Endothelial cell of umbilical vein (primary cell): ENCODE results near the gene ADGRL3. TPM values are rescaled to one million over a fixed set of nuclear protein-coding genes. Genes with fewer than 3 reads are reported as not detected.

ENCODE experiments used
- BruUV-seq: library from RNA; stranded (reverse); fragments of 400-500 nt; replicated peaks from 2 replicates; lab custom pipeline; 2021; lab: Mats Ljungman, UMichigan
- CTCF ChIA-PET: fragments of 300-600, 350-600 bp; sonication (Branson Sonifier 250); formaldehyde crosslinking; loops from one replicate; lab custom pipeline; 2021; ENCODE audit warnings: antibody characterized with exemption, inconsistent platforms; lab: Charles Lee
- POLR2A ChIA-PET: fragments of 300-600, 350-600 bp; sonication (Branson Sonifier 250); formaldehyde crosslinking; loops from one replicate; lab custom pipeline; 2021; ENCODE audit warnings: antibody characterized with exemption, inconsistent platforms; lab: Charles Lee
- DNase-seq: peaks from one replicate; pipeline ENCODE4 v3.0.0-alpha.2; 2011; ENCODE audit warnings: low read depth, low spot score
- FAIRE-seq: peaks from 2 replicates; lab custom pipeline; 2011; peaks lifted over from hg19 to GRCh38; lab: Jason Lieb, UNC
- H2AFZ ChIP-seq: 2 replicates; pipeline ENCODE4 v1.6.0; 2012; ENCODE audit warnings: low read depth, low read length, control low read depth, inconsistent platforms
- H3K27ac ChIP-seq: 2 replicates; pipeline ENCODE4 v1.5.1; 2011; ENCODE audit warnings: low read depth, mild to moderate bottlenecking, control low read depth, low read length, moderate library complexity; ENCODE audit not compliant: insufficient read depth
- H3K27me3 ChIP-seq, 2 experiments: 2 replicates each; pipeline versions ENCODE4 v1.6.0 to v1.6.1; 2011; ENCODE audit warnings: low read length in 2 of 2, mixed read lengths in 1 of 2; ENCODE audit not compliant: control insufficient read depth in 2 of 2, insufficient read depth in 2 of 2
- H3K36me3 ChIP-seq, 2 experiments: 2 replicates in 1 of 2; 3 replicates in 1 of 2; pipeline ENCODE4 v1.5.1; 2011; ENCODE audit warnings: low read length in 2 of 2, mild to moderate bottlenecking in 1 of 2, moderate library complexity in 1 of 2; ENCODE audit not compliant: control insufficient read depth in 2 of 2, insufficient read depth in 2 of 2; ENCODE audit errors: extremely low read depth in 1 of 2
- H3K4me1 ChIP-seq: 3 replicates; pipeline ENCODE4 v1.5.1; 2011; ENCODE audit warnings: mild to moderate bottlenecking, low read length; ENCODE audit not compliant: control insufficient read depth, insufficient read depth; ENCODE audit errors: extremely low read depth
- H3K4me2 ChIP-seq: 2 replicates; pipeline ENCODE4 v1.6.1; 2011; ENCODE audit warnings: low read length, control low read depth, mixed read lengths; ENCODE audit not compliant: insufficient read depth
- H3K4me3 ChIP-seq, 3 experiments: fragments of 200-600 bp in 1 of 3; sonication (generic), shearing (Covaris generic) in 1 of 3; replicated peaks in 1 of 3; 2 replicates each; pipeline ENCODE4 v1.5.1; 2011 to 2016; ENCODE audit warnings: control low read depth in 3 of 3, low read length in 3 of 3, mild to moderate bottlenecking in 2 of 3, inconsistent platforms in 1 of 3, low read depth in 1 of 3, moderate library complexity in 1 of 3; ENCODE audit not compliant: insufficient read depth in 1 of 3
- H3K79me2 ChIP-seq: 2 replicates; pipeline ENCODE4 v1.6.0; 2012; ENCODE audit warnings: low read length, inconsistent platforms; ENCODE audit not compliant: control insufficient read depth, insufficient read depth
- H3K9ac ChIP-seq: replicated peaks from 2 replicates; pipeline ENCODE3; 2011; ENCODE audit warnings: low read length, control low read depth; ENCODE audit not compliant: insufficient read depth; ENCODE audit errors: extremely low read depth
- H3K9me1 ChIP-seq: replicated peaks from 3 replicates; pipeline ENCODE4 v1.6.0; 2011; ENCODE audit warnings: mild to moderate bottlenecking, low read length; ENCODE audit not compliant: control insufficient read depth, insufficient read depth; ENCODE audit errors: extremely low read depth
- H3K9me3 ChIP-seq: replicated peaks from 2 replicates; pipeline ENCODE4 v1.5.1; 2012; ENCODE audit warnings: low read length, inconsistent platforms; ENCODE audit not compliant: control insufficient read depth, insufficient read depth
- H4K20me1 ChIP-seq: replicated peaks from 2 replicates; pipeline ENCODE3; 2011; ENCODE audit warnings: mild to moderate bottlenecking, low read length; ENCODE audit not compliant: control insufficient read depth, insufficient read depth; ENCODE audit errors: extremely low read depth
- CTCF ChIP-seq, 2 donors: IDR thresholded peaks; 1 replicate in 1 of 2; 2 replicates in 1 of 2; pipeline ENCODE4 v1.5.1; 2011; ENCODE audit warnings: low read length in 2 of 2, mild to moderate bottlenecking in 2 of 2, moderate library complexity in 2 of 2, control low read depth in 1 of 2, inconsistent platforms in 1 of 2, low read depth in 1 of 2; ENCODE audit not compliant: insufficient read depth in 1 of 2; ENCODE audit errors: extremely low read depth in 1 of 2
- EZH2 ChIP-seq: IDR thresholded peaks from 2 replicates; pipeline ENCODE4 v1.6.1; 2012; ENCODE audit warnings: borderline replicate concordance, low read depth, mild to moderate bottlenecking, moderate library complexity, low read length, inconsistent platforms; ENCODE audit not compliant: severe bottlenecking
- FOS ChIP-seq: IDR thresholded peaks from 2 replicates; pipeline ENCODE4 v1.6.1; 2011; ENCODE audit warnings: mild to moderate bottlenecking, low read length, moderate library complexity, borderline replicate concordance; ENCODE audit not compliant: insufficient read depth
- GATA2 ChIP-seq: IDR thresholded peaks from 2 replicates; pipeline ENCODE4 v1.7.0; 2011; ENCODE audit warnings: low read depth, mild to moderate bottlenecking, moderate library complexity, mixed read lengths, low read length; ENCODE audit not compliant: insufficient read length, insufficient read depth
- JUN ChIP-seq: IDR thresholded peaks from 2 replicates; pipeline ENCODE4 v1.6.1; 2011; ENCODE audit warnings: borderline replicate concordance, low read depth; ENCODE audit not compliant: insufficient read length, insufficient read depth
- MAX ChIP-seq: IDR thresholded peaks from 2 replicates; pipeline ENCODE4 v1.6.1; 2011; ENCODE audit not compliant: insufficient read depth, insufficient read length
- MYC ChIP-seq: IDR thresholded peaks from one replicate; pipeline ENCODE4 v1.6.1; 2011; ENCODE audit warnings: mild to moderate bottlenecking, low read depth, low read length
- POLR2A ChIP-seq: IDR thresholded peaks from 2 replicates; pipeline ENCODE4 v1.6.1; 2012; ENCODE audit warnings: low read depth, mild to moderate bottlenecking, control low read depth, low read length
- POLR2AphosphoS5 ChIP-seq: IDR thresholded peaks from 2 replicates; pipeline ENCODE4 v1.6.1; 2012; ENCODE audit warnings: low read depth, mild to moderate bottlenecking, control low read depth, low read length, moderate library complexity; ENCODE audit not compliant: insufficient read depth
- dilution Hi-C: fragments of 300-500 bp; cut with MboI; formaldehyde crosslinking; loops from one replicate; pipeline ENCODE4 v1.15.0; 2019; ENCODE audit warnings: low sequenced_read_pairs; ENCODE audit not compliant: extremely low pct_ligation_motif_present
- intact Hi-C: fragments of 100-400 bp; cut with micrococcal nuclease; formaldehyde crosslinking; loops from one replicate; pipeline ENCODE4 v1.10.0; 2022
- polyA plus RNA-seq, 4 experiments: library from polyadenylated mRNA; depleted of rRNA in 3 of 4; stranded (reverse) in 3 of 4; unstranded in 1 of 4; fragments of >200 nt; gene quantifications; 2 replicates each; pipeline versions ENCODE4 v1.2.1 to v1.2.3, GENCODE V29; 2011 to 2012; ENCODE audit warnings: missing spikeins in 1 of 4
- total RNA-seq: library from RNA; stranded (reverse); gene quantifications from 2 replicates; pipeline ENCODE4 v1.2.3, GENCODE V29; 2021

The ADGRL3 gene
- total and polyA plus RNA-seq, 2 donors (not counting 3 experiments of a cell fraction or from before 2014, with no cell fraction given) = not detected

DNA sequence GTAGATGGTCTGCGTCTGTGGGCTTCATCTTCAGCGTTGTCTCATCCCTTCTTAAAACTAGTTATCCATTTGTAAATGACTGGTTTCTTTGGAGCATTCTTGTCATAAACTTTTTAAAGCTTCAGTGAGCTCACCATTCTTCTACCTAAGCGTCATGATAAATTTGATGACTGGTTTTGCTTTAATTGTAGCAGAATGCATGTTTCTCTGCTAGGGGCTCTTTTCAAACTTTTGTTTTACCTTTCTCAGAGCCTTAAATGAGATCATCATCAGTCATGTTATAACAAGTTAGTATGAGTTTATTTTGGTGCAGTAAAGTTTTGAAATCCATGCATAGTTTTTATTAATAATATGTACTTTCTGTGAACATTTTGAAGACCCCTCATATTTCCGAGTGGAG is 6.3 kb upstream of the ADGRL3 start:
- no peaks in the 10 kb centered on the region for H3K79me2 ChIP-seq
- intact Hi-C loops (no loop called here), dilution Hi-C loops (no loop called here)
- no peaks in the 10 kb centered on the region for H3K4me1 ChIP-seq
- no peak overlapping the region for H3K4me3 ChIP-seq
- no peaks in the 10 kb centered on the region for H3K9me3 ChIP-seq
- H3K27me3 ChIP-seq = peaks cover 0 to 2% of the 10 kb centered on the region in 2 experiments
- no peaks in the 10 kb centered on the region for H3K36me3 ChIP-seq
- POLR2A ChIA-PET = no interaction called here
- no peak overlapping the region for H3K27ac ChIP-seq
- H3K9ac ChIP-seq = no peak overlapping the region
- no peaks in the 10 kb centered on the region for H4K20me1 ChIP-seq
- no TSS peak for BruUV-seq
- no peaks in the 10 kb centered on the region for H3K9me1 ChIP-seq
- no peak overlapping the region for H3K4me2 ChIP-seq
- no peak for TF ChIP-seq POLR2AphosphoS5
- TF ChIP-seq MAX = no peak
- TF ChIP-seq CTCF (IDR thresholded peaks at IDR 0.05; ENCODE audit: extremely low read depth in 1 of 2, insufficient read depth in 1 of 2, low read depth in 1 of 2, low read length in 2 of 2) = no peak
- TF ChIP-seq POLR2A = no peak
- TF ChIP-seq GATA2 = no peak
- TF ChIP-seq JUN = no peak
- no peak for TF ChIP-seq MYC
- no peak for TF ChIP-seq EZH2
- no peak for TF ChIP-seq FOS
- CTCF ChIA-PET = no interaction called here
- no peak for DNase-seq
- no peak for FAIRE-seq
- no peak overlapping the region for H2AFZ ChIP-seq
